Esophagus squamous epithelium (tissue), 5 donors: Measurements from ENCODE around the gene RADIL. TPM values are rescaled to one million over a fixed set of nuclear protein-coding genes. Genes with fewer than 3 reads are reported as not detected.

ENCODE experiments used
- DNase-seq: peaks from one replicate; lab custom pipeline; 2025; lab: John Stamatoyannopoulos, UW
- H3K27ac ChIP-seq, 4 donors: fragments of 200-600 bp; sonication (generic); one replicate each; pipeline ENCODE4 v1.5.1; 2016 to 2019; ENCODE audit warnings: mild to moderate bottlenecking in 1 of 4
- H3K27me3 ChIP-seq, 4 donors: fragments of 200-600 bp; sonication (generic); 1 replicate in 3 of 4; 2 replicates in 1 of 4; pipeline versions ENCODE4 v1.5.1 to v1.6.0; 2017 to 2021; ENCODE audit warnings: antibody characterized with exemption in 1 of 4
- H3K36me3 ChIP-seq, 3 donors: fragments of 200-600 bp; sonication (generic); one replicate each; pipeline ENCODE4 v1.5.1; 2016 to 2019
- H3K4me1 ChIP-seq, 3 donors: fragments of 200-600 bp; sonication (generic); one replicate each; pipeline ENCODE4 v1.5.1; 2017 to 2019
- H3K4me3 ChIP-seq, 4 donors: fragments of 200-600 bp; sonication (generic); 1 replicate in 3 of 4; 2 replicates in 1 of 4; pipeline ENCODE4 v1.5.1; 2016 to 2019; ENCODE audit warnings: mild to moderate bottlenecking in 2 of 4, moderate library complexity in 1 of 4
- H3K9me3 ChIP-seq, 3 donors: fragments of 200-600 bp; sonication (generic); one replicate each; pipeline ENCODE4 v1.5.1; 2016 to 2019
- POLR2A ChIP-seq, 4 donors: fragments of 450-650 bp; IDR thresholded peaks; one replicate each; pipeline ENCODE4 v1.6.1; 2017; ENCODE audit warnings: antibody characterized with exemption in 4 of 4, mild to moderate bottlenecking in 4 of 4, moderate library complexity in 3 of 4
- WGBS, 2 donors: methylation state at CpG; one replicate each; pipeline ENCODE4 v1.1.5; 2018; 5-methylcytosine and 5-hydroxymethylcytosine counted together
- intact Hi-C: fragments of 100-400 bp; cut with DNase I; formaldehyde crosslinking; loops from one replicate; pipeline ENCODE4 v1.15.0; 2022
- total RNA-seq, 4 donors: library from RNA; depleted of rRNA; stranded (reverse); fragments of >200 nt; gene quantifications; one replicate each; pipeline ENCODE4 v1.1.0, GENCODE V29; 2016
- TF ChIP-seq, protein P1 (sequence below), 6 experiments: fragments of 450-650 bp in 4 of 6; fragments of 200-600 bp in 2 of 6; sonication (generic) in 2 of 6; IDR thresholded peaks; one replicate each; pipeline ENCODE4 v1.5.1; 2016 to 2019; ENCODE audit warnings: antibody characterized with exemption in 6 of 6, mild to moderate bottlenecking in 4 of 6, moderate library complexity in 4 of 6
- donor health status: DM: yes; HTN: yes; CAD: no.

RADIL gene
- total RNA-seq, 4 donors from 2014 or later = 0.35 to 3.1 (median 1.8) TPM; not detected in 1

DNA sequence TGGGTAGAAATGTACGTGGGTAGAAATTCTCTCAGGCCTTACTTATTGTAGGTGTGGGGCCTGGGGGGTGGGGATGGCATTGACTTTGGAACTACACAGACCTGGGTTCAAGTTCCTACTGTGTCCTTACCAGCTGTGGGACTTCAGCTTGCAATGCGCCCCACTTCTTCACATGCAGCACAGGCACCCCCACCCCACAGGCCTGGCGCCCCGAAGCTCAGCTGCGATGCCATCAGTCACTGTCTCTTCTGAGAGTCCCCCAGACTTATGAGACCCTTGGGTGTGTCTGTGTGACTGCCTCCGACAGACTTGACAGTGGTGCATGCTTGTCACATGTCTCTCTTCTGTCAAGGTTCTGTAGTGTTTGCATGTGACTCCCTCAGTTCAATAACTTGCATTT lies 111.2 kb downstream of the RADIL start:
- H3K27me3 ChIP-seq = no peaks in the 10 kb centered on the region
- 96 to 100% methylated on average over 3 to 4 of the region's 6 CpGs for WGBS, 2 donors
- H3K36me3 ChIP-seq = peaks cover 0 to 28% (median 0%) of the 10 kb centered on the region in 3 donors
- H3K9me3 ChIP-seq = no peaks in the 10 kb centered on the region
- H3K4me3 ChIP-seq = no peak overlapping the region
- peaks cover 14 to 28% (median 17%) of the 10 kb centered on the region in 3 donors for H3K4me1 ChIP-seq
- TF ChIP-seq, protein P1, sequence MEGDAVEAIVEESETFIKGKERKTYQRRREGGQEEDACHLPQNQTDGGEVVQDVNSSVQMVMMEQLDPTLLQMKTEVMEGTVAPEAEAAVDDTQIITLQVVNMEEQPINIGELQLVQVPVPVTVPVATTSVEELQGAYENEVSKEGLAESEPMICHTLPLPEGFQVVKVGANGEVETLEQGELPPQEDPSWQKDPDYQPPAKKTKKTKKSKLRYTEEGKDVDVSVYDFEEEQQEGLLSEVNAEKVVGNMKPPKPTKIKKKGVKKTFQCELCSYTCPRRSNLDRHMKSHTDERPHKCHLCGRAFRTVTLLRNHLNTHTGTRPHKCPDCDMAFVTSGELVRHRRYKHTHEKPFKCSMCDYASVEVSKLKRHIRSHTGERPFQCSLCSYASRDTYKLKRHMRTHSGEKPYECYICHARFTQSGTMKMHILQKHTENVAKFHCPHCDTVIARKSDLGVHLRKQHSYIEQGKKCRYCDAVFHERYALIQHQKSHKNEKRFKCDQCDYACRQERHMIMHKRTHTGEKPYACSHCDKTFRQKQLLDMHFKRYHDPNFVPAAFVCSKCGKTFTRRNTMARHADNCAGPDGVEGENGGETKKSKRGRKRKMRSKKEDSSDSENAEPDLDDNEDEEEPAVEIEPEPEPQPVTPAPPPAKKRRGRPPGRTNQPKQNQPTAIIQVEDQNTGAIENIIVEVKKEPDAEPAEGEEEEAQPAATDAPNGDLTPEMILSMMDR (IDR thresholded peaks at IDR 0.05) = no peak
- no peak for TF ChIP-seq POLR2A (IDR thresholded peaks at IDR 0.05)
- intact Hi-C loops = no loop called here
- no peak overlapping the region for H3K27ac ChIP-seq
- DNase-seq = no peak

DNA sequence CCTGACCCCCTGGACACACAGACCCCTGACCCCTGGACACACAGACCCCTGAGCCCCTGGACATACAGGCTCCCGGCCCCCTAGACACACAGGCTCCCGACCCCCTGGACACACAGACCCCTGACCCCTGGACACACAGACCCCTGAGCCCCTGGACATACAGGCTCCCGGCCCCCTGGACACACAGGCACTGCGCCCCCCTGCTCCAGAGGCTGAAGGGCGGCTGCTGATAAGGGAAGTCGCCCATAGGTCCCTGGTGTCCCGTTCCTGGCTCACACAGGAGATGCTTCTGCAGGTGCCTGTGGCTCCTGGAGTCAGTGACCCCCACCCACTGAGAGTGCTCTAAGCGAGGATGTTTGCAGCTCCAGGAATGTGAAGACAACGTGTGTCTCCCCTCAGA lies 111.8 kb downstream of the RADIL start:
- TF ChIP-seq, protein P1 (IDR thresholded peaks at IDR 0.05) = no peak
- no peak for TF ChIP-seq POLR2A (IDR thresholded peaks at IDR 0.05)
- Histone ChIP-seq H3K4me3 (no peak overlapping the region), H3K9me3 (no peaks in the 10 kb centered on the region), H3K4me1 (peaks cover 10 to 22% (median 12%) of the 10 kb centered on the region in 3 donors), H3K27ac (no peak overlapping the region), H3K27me3 (no peaks in the 10 kb centered on the region), H3K36me3 (peaks cover 0 to 34% (median 0%) of the 10 kb centered on the region in 3 donors)
- no peak for DNase-seq
- whole genome bisulfite sequencing, 2 donors = 87% methylated on average over 4 of the region's 9 CpGs; no CpG with 5 or more reads in 1 of the 2 donors
- intact Hi-C loops = no loop called here

DNA sequence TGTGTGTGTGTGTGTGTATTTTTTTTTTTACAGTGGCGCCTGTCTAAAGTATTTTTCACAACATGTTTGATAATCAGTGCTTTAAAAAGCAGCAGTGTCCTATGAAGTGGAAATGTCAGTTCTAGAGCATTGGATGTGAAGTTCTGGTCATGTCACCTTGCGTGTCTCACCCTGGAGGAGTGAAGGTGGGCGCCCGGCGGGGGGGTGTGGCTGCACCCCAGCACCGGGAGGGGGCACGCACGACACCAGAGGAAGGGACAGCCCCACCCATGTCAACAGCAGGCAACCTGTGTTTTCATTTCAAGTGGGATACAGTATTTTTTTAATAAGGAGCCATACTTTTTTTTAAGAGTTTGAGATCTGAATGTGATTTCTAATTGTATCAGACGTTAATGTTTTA lies 112.6 kb downstream of the RADIL start:
- TF ChIP-seq, protein P1 (IDR thresholded peaks at IDR 0.05) = no peak
- no peak for TF ChIP-seq POLR2A (IDR thresholded peaks at IDR 0.05)
- DNase-seq = no peak
- WGBS, 2 donors = 68 to 75% methylated on average over 5 to 9 of the region's 9 CpGs

DNA sequence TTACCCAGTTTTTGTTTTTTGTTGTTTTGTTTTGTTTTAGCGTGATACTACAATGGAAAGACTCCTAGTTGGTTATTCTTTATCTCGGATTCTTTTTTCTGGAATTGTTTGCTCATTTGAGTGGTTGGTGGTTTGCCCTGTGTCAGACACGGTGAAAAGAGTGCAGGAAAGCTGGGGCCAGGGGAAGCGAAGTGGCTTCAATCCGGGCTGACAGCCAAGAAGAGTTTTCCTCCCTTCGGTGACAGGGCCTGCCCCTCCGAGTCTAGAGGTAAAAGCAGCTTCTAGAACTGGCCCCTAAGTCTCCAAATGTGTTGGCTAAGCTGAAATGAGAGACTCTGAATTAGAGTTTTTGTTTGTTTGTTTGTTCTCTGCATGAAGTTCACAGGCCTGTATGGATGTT lies 113.8 kb downstream of the RADIL start:
- Histone ChIP-seq H3K27me3 (no peaks in the 10 kb centered on the region), H3K4me3 (no peak overlapping the region), H3K9me3 (no peaks in the 10 kb centered on the region), H3K36me3 (peaks cover 0 to 54% (median 7%) of the 10 kb centered on the region in 3 donors), H3K4me1 (peaks cover 6 to 16% (median 7%) of the 10 kb centered on the region in 3 donors), H3K27ac (no peak overlapping the region)
- TF ChIP-seq POLR2A (IDR thresholded peaks at IDR 0.05) = no peak
- TF ChIP-seq, protein P1 (IDR thresholded peaks at IDR 0.05) = no peak
- 24 to 52% methylated on average over 7 of the region's 7 CpGs for WGBS, 2 donors
- no peak for DNase-seq
- intact Hi-C loops = no loop called here

More for the DNA sequence above, 112.6 kb downstream of the RADIL start:
- H3K27me3 ChIP-seq = no peaks in the 10 kb centered on the region
- peaks cover 0 to 42% (median 0%) of the 10 kb centered on the region in 3 donors for H3K36me3 ChIP-seq
- intact Hi-C loops = no loop called here
- H3K4me3 ChIP-seq = no peak overlapping the region
- no peak overlapping the region for H3K27ac ChIP-seq
- H3K4me1 ChIP-seq = peaks cover 6 to 13% (median 7%) of the 10 kb centered on the region in 3 donors
- no peaks in the 10 kb centered on the region for H3K9me3 ChIP-seq

DNA sequence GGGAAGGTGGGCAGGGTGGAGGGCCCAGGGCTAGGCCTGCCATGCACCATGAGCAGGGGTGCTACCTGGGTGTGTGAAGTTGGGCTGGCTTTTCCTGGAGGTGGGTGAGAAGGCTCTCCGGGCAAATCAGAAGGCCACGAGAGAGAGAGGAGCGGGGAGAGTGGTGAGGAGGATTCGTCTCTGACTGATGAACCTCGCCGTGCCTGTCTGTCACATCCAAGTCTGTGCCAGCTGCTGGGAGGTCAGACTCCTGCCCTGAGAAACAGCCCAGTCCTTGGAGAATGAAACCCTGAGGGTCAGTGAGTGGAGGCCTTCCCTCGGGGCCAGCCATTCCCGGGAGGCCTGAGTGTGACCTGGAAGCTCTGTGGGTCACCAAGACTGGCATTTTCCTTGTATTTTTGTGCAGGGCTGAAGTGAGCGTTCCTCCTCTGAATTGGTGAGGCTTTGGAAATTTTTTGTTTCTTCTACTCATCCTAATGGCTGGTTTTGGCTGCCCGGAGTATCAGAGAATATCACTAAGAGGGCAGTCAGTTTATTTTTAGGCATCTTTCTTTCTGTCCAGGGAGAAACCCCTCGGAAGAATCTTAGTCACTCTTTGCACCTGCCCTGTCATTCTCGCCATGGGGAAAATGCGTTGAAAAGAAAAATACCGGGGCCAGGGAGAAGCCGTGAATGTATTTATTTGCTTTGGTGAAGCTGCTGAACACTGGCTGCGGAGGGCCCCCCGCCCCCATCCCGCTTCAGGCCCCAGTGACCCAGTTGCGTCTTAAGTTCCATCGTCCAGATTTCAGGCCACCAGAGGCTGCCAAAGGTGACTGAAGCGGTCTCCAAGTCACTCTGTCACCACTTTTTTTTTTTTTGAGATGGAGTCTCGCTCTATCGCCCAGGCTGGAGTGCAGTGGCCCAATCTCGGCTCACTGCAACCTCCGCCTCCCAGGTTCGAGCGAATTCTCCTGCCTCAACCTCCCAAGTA lies 114.6 kb downstream of the RADIL start:
- no peak for TF ChIP-seq POLR2A (IDR thresholded peaks at IDR 0.05)
- TF ChIP-seq, protein P1 (IDR thresholded peaks at IDR 0.05) = no peak
- H3K9me3 ChIP-seq = no peaks in the 10 kb centered on the region
- WGBS, 2 donors = 84 to 85% methylated on average over 24 to 27 of the region's 27 CpGs
- H3K4me1 ChIP-seq = peaks cover 0 to 10% (median 0%) of the 10 kb centered on the region in 3 donors
- H3K4me3 ChIP-seq = no peak overlapping the region
- DNase-seq = no peak
- no peaks in the 10 kb centered on the region for H3K27me3 ChIP-seq
- H3K27ac ChIP-seq = no peak overlapping the region
- H3K36me3 ChIP-seq = peaks cover 5 to 62% (median 8%) of the 10 kb centered on the region in 3 donors
- intact Hi-C loops = no loop called here
